UCSD-AML1 (cell line): Measurements from ENCODE around the gene NDUFS2.

ENCODE experiments used
- DNase-seq: peaks from one replicate; lab custom pipeline; 2025; ENCODE audit not compliant: unreplicated experiment; lab: John Stamatoyannopoulos, UW

NDUFS2 gene

GRCh38 chr1:161172349-161172748 lies 29.8 kb upstream of the NDUFS2 start:
- no peak for DNase-seq

GRCh38 chr1:161172776-161173376 lies 29.3 kb upstream of the NDUFS2 start:
- DNase-seq = no peak

GRCh38 chr1:161173711-161174110 lies 28.5 kb upstream of the NDUFS2 start:
- DNase-seq = no peak

- no peak for DNase-seq
These were observed 27.3 kb upstream of the NDUFS2 start for GRCh38 chr1:161174911-161175310.

- DNase-seq = no peak
These were observed 26.3 kb upstream of the NDUFS2 start for GRCh38 chr1:161175771-161176453.

- DNase-seq = no peak
These were observed 25.6 kb upstream of the NDUFS2 start for GRCh38 chr1:161176468-161177111.

- peak; percentile 89 for DNase-seq
These were observed 24.8 kb upstream of the NDUFS2 start, which contains the start of gene B4GALT3 for GRCh38 chr1:161177112-161177935. TSS of gene B4GALT3 (minus strand) at chr1:161177507. CDS start at chr1:161176060, 1,447 bp downstream.

- no peak for DNase-seq
These were observed 24.3 kb upstream of the NDUFS2 start for GRCh38 chr1:161177936-161178244.

GRCh38 chr1:161179698-161180097 lies 22.5 kb upstream of the NDUFS2 start:
- no peak for DNase-seq

- no peak for DNase-seq
These were observed 21.5 kb upstream of the NDUFS2 start for GRCh38 chr1:161180639-161181038.

GRCh38 chr1:161182214-161182613 lies 20.0 kb upstream of the NDUFS2 start:
- no peak for DNase-seq

GRCh38 chr1:161185282-161185682 lies 16.9 kb upstream of the NDUFS2 start:
- DNase-seq = peak; percentile 88

GRCh38 chr1:161185732-161186311 lies 16.3 kb upstream of the NDUFS2 start:
- DNase-seq = peak; percentile 37

GRCh38 chr1:161187311-161187710 lies 14.9 kb upstream of the NDUFS2 start:
- no peak for DNase-seq

- no peak for DNase-seq
These were observed 13.8 kb upstream of the NDUFS2 start for GRCh38 chr1:161188381-161188780.

- DNase-seq = no peak
These were observed 13.1 kb upstream of the NDUFS2 start for GRCh38 chr1:161189036-161189435.

- DNase-seq = no peak
These were observed 11.1 kb upstream of the NDUFS2 start for GRCh38 chr1:161190962-161191521.

- DNase-seq = no peak
These were observed 10.2 kb upstream of the NDUFS2 start for GRCh38 chr1:161191971-161192370.

- peak; percentile 60 for DNase-seq
These were observed 9.4 kb upstream of the NDUFS2 start for GRCh38 chr1:161192476-161193465.
